HL-60 (cell line): ENCODE measurements around the gene IKBKG.

Source experiments
- CTCF ChIP-seq: IDR thresholded peaks from one replicate; pipeline ENCODE4 v1.5.1; 2011; ENCODE audit warnings: low read length, control low read depth, inconsistent platforms; ENCODE audit not compliant: insufficient read depth
- GABPA ChIP-seq: IDR thresholded peaks from 2 replicates; pipeline ENCODE4 v1.6.1; 2012; ENCODE audit warnings: low read depth
- SPI1 ChIP-seq: IDR thresholded peaks from 2 replicates; pipeline ENCODE4 v1.6.1; 2012; ENCODE audit warnings: low read depth, mild to moderate bottlenecking, borderline replicate concordance
- TF ChIP-seq, protein P1 (sequence below): IDR thresholded peaks from 2 replicates; pipeline ENCODE4 v1.6.1; 2012; ENCODE audit warnings: low read depth; ENCODE audit not compliant: insufficient replicate concordance

DNA sequence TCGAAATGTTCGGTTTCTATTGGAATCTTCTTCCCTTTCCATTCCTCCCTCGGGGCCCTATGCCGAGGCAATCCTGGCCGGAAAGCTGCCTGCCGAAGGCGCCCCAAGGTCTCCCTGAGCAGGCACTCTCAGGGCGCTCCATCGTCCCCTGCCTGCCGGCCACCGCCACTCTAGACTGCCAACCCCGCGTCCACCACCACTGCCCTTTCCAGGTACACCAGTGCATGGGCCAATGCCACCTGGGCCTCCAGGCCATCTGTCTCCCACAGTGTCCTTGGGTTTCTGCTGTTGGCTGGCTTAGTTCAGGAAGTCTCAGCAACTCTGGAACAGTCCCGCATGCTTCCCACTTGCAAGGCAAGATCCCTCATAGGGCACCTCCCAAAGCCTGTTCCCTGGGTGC lies 52.1 kb downstream of the IKBKG start:
- TF ChIP-seq, protein P1, sequence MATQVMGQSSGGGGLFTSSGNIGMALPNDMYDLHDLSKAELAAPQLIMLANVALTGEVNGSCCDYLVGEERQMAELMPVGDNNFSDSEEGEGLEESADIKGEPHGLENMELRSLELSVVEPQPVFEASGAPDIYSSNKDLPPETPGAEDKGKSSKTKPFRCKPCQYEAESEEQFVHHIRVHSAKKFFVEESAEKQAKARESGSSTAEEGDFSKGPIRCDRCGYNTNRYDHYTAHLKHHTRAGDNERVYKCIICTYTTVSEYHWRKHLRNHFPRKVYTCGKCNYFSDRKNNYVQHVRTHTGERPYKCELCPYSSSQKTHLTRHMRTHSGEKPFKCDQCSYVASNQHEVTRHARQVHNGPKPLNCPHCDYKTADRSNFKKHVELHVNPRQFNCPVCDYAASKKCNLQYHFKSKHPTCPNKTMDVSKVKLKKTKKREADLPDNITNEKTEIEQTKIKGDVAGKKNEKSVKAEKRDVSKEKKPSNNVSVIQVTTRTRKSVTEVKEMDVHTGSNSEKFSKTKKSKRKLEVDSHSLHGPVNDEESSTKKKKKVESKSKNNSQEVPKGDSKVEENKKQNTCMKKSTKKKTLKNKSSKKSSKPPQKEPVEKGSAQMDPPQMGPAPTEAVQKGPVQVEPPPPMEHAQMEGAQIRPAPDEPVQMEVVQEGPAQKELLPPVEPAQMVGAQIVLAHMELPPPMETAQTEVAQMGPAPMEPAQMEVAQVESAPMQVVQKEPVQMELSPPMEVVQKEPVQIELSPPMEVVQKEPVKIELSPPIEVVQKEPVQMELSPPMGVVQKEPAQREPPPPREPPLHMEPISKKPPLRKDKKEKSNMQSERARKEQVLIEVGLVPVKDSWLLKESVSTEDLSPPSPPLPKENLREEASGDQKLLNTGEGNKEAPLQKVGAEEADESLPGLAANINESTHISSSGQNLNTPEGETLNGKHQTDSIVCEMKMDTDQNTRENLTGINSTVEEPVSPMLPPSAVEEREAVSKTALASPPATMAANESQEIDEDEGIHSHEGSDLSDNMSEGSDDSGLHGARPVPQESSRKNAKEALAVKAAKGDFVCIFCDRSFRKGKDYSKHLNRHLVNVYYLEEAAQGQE: no peak
- TF ChIP-seq GABPA: no peak
- no peak for TF ChIP-seq CTCF
- TF ChIP-seq SPI1: no peak
